ENCODE data around the gene GRID2.
"Not testable (repeated sequence)": the region's sequence is repeated elsewhere in the genome, so short reads cannot be mapped to it uniquely, and the experiment has no call there.

GRID2 gene

DNA sequence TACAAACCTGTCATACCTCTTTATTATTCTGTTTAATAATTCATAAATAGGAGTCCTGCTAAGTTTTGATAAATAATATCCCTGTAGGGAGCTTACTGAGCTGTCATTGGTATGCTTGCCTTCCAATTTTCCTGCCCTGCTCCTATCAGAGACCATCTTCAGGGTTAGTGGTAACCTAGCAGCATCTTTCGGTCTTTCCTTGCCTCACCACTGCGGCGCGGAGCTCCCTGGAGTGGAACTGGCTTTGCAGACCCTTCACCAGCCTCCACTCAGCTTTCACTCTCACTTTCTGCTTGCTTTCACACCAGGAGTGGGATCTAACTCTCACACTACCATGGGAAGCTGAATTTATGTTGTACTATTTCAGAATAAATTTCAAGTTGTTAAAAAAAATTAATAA is 1043.1 kb downstream of the GRID2 start:
- no peak for DNase-seq

- no peak for DNase-seq
Observed at GRCh38 chr4:93348896-93349295, 1045.1 kb downstream of the GRID2 start.

GRCh38 chr4:93351846-93352245 is 1048.1 kb downstream of the GRID2 start:
- no peak for DNase-seq

- no peak for DNase-seq
Observed at GRCh38 chr4:93355411-93355810, 1051.6 kb downstream of the GRID2 start.

- DNase-seq = no peak
Observed at GRCh38 chr4:93359586-93359985, 1055.8 kb downstream of the GRID2 start.

- DNase-seq = not testable (repeated sequence)
Observed at GRCh38 chr4:93366169-93366755, 1062.5 kb downstream of the GRID2 start.

- DNase-seq = no peak
Observed at GRCh38 chr4:93368968-93369367, 1065.2 kb downstream of the GRID2 start.

DNA sequence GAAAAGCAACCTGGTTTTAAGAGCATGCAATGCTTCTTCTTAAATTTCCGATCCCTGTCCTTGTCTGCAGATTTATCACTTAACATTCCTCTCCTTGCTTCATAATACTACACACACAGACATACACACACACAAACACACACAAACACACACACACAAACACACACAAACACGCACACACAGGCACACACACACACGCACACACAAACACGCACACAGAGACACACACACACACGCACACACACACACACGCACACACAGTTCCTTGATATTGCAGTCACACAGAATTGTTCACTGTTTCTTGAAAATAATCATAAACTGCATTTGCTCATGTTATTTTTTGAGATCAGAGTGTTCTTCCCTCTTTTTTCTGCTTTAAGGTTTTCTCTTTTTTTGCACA is 1066.5 kb downstream of the GRID2 start:
- DNase-seq = no peak

GRCh38 chr4:93373893-93374860 is 1070.4 kb downstream of the GRID2 start:
- no peak for DNase-seq

GRCh38 chr4:93384241-93384640 is 1080.5 kb downstream of the GRID2 start:
- no peak for DNase-seq

- DNase-seq = no peak
Observed at GRCh38 chr4:93384887-93385286, 1081.1 kb downstream of the GRID2 start.

DNA sequence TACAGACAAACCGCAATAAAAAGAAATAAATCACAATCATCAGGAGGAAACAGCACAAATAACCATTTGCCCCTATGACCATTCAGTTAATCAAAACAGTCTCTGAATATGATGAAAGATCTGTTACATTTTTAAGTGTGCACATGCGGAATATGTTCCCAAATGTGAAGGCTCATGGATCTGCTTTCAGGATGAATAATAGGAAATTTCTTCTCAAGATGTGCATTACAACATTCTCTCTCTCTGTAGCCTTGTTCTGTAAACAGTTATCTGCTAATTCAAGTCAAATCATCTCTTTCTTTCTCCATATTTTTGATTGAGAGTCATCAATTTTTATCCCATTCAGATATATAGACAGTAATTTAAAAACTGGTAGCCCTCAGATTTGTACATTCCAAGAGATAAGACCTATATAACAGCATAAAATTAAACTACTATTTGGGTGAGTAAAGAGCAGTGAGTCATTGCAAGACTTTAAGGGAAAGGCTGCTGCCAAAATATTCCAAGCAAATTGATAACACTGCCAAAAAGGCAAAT is 1090.8 kb downstream of the GRID2 start:
- no peak for DNase-seq

DNA sequence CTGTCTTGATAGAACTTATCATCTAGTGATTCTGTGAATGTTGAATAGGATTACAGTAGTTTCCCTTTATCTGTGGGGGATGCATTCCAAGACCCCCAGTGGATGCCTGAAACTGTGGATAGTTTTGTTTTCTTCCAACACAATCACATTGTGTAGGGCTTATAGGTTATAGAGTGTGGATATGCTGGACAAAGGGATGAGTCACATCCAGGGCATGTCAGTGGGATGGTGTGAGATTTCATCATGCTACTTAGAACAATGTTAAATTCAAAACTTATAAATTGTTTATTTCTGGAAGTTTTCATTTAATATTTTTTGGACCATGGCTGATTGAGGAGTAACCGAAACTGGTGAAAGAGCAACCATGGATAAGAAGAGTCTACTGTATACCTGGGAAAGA is 1092.5 kb downstream of the GRID2 start:
- no peak for DNase-seq

DNA sequence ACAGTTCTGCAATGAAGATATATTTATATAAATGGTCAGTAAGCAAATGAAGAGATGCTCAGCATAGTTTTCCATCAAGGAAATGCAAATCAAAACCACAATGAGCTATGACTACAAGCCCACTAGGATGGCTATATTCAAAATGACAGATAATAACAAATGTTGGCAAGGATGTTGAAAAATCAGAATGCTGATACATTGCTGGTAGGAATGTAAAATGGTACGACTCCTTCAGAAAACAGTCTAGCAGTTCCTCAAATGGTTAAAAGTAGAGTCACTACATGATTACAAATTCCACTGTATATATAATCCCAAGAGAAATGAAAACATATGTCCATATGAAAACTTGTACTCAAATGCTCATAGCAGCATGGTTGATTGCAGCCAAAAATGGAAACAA is 1099.8 kb downstream of the GRID2 start:
- no peak for DNase-seq

DNA sequence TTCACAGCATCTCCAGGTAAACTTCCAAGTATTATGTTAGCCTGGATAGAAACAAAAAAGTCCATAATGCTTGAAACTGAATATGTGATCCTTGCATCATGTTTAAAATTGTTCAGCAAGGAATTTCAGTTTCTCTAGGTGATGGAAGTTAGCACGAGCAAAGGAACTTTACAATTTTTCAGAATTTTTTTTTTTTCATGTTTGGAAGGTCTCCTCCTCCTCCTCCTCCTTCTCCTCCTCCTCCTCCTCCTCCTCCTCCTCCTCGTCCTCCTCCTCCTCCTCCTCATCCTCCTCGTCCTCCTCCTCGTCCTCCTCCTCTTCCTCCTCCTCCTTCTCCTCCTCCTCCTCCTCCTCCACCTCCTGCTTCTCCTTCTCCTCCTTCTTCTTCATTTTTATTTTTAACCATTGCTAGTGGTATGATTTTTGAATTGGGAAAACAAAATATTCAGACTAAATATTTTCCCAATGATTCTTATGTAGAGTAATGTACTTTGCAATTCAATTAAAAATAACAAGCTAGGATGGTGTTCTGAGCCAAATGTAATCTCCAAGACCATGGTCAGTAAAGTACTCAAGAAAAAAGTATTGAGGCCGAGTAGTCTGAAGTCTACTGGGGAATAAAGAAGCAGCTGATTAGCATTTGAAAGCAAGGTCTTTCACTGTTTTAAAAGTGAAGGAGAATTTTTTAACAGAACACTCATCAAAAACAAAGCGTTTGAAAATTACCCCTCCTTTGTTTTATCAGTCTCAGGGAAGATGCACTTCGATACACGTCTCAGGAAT is 1103.9 kb downstream of the GRID2 start:
- DNase-seq = no peak

GRCh38 chr4:93409035-93409434 is 1105.3 kb downstream of the GRID2 start:
- DNase-seq = no peak

GRCh38 chr4:93414041-93414550 is 1110.3 kb downstream of the GRID2 start:
- DNase-seq = no peak

- DNase-seq = no peak
Observed at GRCh38 chr4:93416344-93417128, 1112.8 kb downstream of the GRID2 start.

DNA sequence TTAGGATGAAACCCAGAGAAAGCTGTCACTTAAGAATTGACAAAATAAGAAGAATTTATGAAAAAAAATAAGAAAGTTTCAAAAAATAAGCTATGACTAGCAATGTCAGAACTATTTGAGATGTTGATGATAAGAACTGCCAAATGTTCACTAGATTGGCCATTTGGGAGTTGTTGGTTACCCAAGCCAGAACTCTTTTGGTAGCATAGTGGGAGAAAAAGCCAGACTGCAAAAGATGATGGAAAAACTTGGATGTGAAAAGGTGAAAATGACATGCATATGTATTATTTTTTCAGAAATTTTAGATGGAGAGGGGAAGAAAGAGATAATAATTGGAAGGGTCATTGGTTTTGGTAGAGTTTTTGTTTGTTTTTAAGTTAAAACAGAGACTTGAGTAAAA is 1127.6 kb downstream of the GRID2 start:
- no peak for DNase-seq

GRCh38 chr4:93433840-93434239 is 1130.1 kb downstream of the GRID2 start:
- no peak for DNase-seq

- no peak for DNase-seq
Observed at GRCh38 chr4:93436000-93436626, 1132.3 kb downstream of the GRID2 start.

DNA sequence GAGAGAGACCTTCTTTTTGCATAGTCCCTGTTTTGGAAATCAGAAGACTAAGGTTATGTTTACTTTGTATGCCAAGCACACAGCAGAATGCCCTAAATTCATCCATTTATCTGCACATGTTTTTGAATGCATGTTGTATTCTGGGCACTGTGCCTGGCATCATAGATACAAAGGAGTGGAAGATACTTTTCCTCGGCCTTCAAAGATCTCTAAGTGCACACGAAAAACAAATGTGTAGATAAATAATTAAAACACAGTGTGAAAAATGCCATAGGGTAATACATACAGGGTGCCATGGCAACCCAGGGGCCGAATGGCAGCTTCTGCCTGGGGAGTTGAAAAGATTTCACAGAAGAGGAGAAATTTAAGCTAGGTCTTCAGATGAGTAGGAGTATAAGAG is 1134.2 kb downstream of the GRID2 start:
- DNase-seq = no peak

Measured in activated CD4-positive, alpha-beta T cell treated with anti-CD3 and anti-CD28 coated beads, Interleukin-10, Interleukin-2, amounts not matched to agents 100 ng/mL and 50 ng/mL, durations not matched to agents 16 hours and 8 hours (primary cell).